OCI-LY7 (cell line): Measurements from ENCODE around the gene ABCG4. TPM values are rescaled to one million over a fixed set of nuclear protein-coding genes. Genes with fewer than 3 reads are reported as not detected.

Source experiments
- BruUV-seq: library from RNA; stranded (reverse); fragments of 400-500 nt; replicated peaks from 2 replicates; lab custom pipeline; 2021; lab: Mats Ljungman, UMichigan
- CTCF ChIA-PET: fragments of 300-600 bp; sonication (Branson Sonifier 250); formaldehyde crosslinking; loops from one replicate; lab custom pipeline; 2022; ENCODE audit warnings: antibody characterized with exemption; ENCODE audit not compliant: unreplicated experiment; lab: Charles Lee
- POLR2A ChIA-PET: fragments of 300-600 bp; sonication (Branson Sonifier 250); formaldehyde crosslinking; loops from one replicate; lab custom pipeline; 2022; ENCODE audit warnings: antibody characterized with exemption; lab: Charles Lee
- DNase-seq: peaks from one replicate; pipeline ENCODE4 v3.0.0-alpha.2; 2015; ENCODE audit warnings: low spot score
- H2AFZ ChIP-seq: fragments of 200-600 bp; sonication (generic), shearing (Covaris generic); 2 replicates; pipeline ENCODE4 v1.6.1; 2014; ENCODE audit warnings: mild to moderate bottlenecking, antibody characterized with exemption, low read length, moderate library complexity
- H3K27ac ChIP-seq: fragments of 200-600 bp; sonication (generic); 2 replicates; pipeline ENCODE4 v1.5.1; 2014; ENCODE audit warnings: mixed run types, low read depth, mild to moderate bottlenecking, moderate library complexity, low read length, inconsistent platforms; ENCODE audit not compliant: poor library complexity, severe bottlenecking
- H3K36me3 ChIP-seq: fragments of 200-600 bp; sonication (generic); 2 replicates; pipeline ENCODE4 v1.6.1; 2014; ENCODE audit warnings: mild to moderate bottlenecking, antibody characterized with exemption, low read length, moderate library complexity, mixed read lengths; ENCODE audit not compliant: insufficient read depth
- H3K4me1 ChIP-seq: fragments of 200-600 bp; sonication (generic); 2 replicates; pipeline ENCODE4 v1.5.1; 2014; ENCODE audit warnings: mild to moderate bottlenecking, low read length; ENCODE audit not compliant: insufficient read depth, poor library complexity, severe bottlenecking
- H3K4me2 ChIP-seq: fragments of 200-600 bp; sonication (generic); 2 replicates; pipeline ENCODE4 v1.6.1; 2014; ENCODE audit warnings: mild to moderate bottlenecking, low read length
- H3K4me3 ChIP-seq: fragments of 200-600 bp; sonication (generic); 2 replicates; pipeline ENCODE4 v1.5.1; 2014; ENCODE audit warnings: mild to moderate bottlenecking, low read depth, low read length; ENCODE audit not compliant: poor library complexity, severe bottlenecking
- H3K79me2 ChIP-seq: fragments of 200-600 bp; sonication (generic); 2 replicates; pipeline ENCODE4 v1.6.1; 2016; ENCODE audit warnings: low read depth, mild to moderate bottlenecking, low read length, moderate library complexity, mixed read lengths; ENCODE audit not compliant: insufficient read depth
- H3K9me2 ChIP-seq: fragments of 200-600 bp; sonication (generic); 2 replicates; pipeline ENCODE4 v1.6.1; 2016; ENCODE audit warnings: mild to moderate bottlenecking, low read length, mixed read lengths; ENCODE audit not compliant: insufficient read depth
- H3K9me3 ChIP-seq: fragments of 200-600 bp; sonication (generic); 2 replicates; pipeline ENCODE4 v1.6.1; 2014; ENCODE audit warnings: mild to moderate bottlenecking, mixed run types, low read length, mixed read lengths
- H4K20me1 ChIP-seq: fragments of 200-600 bp; sonication (generic); 2 replicates; pipeline ENCODE4 v1.6.1; 2014; ENCODE audit warnings: mild to moderate bottlenecking, antibody characterized with exemption, low read length, moderate library complexity, mixed read lengths; ENCODE audit not compliant: insufficient read depth
- EZH2phosphoT487 ChIP-seq: fragments of 200-600 bp; sonication (generic); IDR thresholded peaks from 2 replicates; pipeline ENCODE4 v1.6.1; 2018; ENCODE audit warnings: low read depth, borderline replicate concordance, mild to moderate bottlenecking, mixed run types, antibody characterized with exemption, low read length, moderate library complexity, mixed read lengths
- intact Hi-C: fragments of 100-400 bp; cut with micrococcal nuclease; formaldehyde crosslinking; loops from one replicate; pipeline ENCODE4 v1.10.0; 2022; ENCODE audit not compliant: unreplicated experiment
- total RNA-seq, 2 experiments: library from RNA; depleted of rRNA in 1 of 2; stranded (reverse); fragments of >200 nt in 1 of 2; shearing (Covaris generic) in 1 of 2; gene quantifications; 2 replicates each; pipeline ENCODE4 v1.2.3, GENCODE V29; 2014 to 2022
- TF ChIP-seq, protein P1 (sequence below): fragments of 200-600 bp; sonication (generic); conservative IDR thresholded peaks from 2 replicates; pipeline ENCODE4 v1.5.1; 2014; ENCODE audit warnings: mild to moderate bottlenecking, antibody characterized with exemption, low read length, moderate library complexity, mixed read lengths

ABCG4 gene
- total RNA-seq, 2 experiments from 2014 or later = not detected

GRCh38 chr11:119147604-119148333 lies 1.1 kb upstream of the ABCG4 start:
- H3K79me2 ChIP-seq = no peaks in the 10 kb centered on the region
- no peak for TF ChIP-seq EZH2phosphoT487
- TF ChIP-seq, protein P1, sequence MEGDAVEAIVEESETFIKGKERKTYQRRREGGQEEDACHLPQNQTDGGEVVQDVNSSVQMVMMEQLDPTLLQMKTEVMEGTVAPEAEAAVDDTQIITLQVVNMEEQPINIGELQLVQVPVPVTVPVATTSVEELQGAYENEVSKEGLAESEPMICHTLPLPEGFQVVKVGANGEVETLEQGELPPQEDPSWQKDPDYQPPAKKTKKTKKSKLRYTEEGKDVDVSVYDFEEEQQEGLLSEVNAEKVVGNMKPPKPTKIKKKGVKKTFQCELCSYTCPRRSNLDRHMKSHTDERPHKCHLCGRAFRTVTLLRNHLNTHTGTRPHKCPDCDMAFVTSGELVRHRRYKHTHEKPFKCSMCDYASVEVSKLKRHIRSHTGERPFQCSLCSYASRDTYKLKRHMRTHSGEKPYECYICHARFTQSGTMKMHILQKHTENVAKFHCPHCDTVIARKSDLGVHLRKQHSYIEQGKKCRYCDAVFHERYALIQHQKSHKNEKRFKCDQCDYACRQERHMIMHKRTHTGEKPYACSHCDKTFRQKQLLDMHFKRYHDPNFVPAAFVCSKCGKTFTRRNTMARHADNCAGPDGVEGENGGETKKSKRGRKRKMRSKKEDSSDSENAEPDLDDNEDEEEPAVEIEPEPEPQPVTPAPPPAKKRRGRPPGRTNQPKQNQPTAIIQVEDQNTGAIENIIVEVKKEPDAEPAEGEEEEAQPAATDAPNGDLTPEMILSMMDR = no peak
- no TSS peak for BruUV-seq
- DNase-seq = peak; percentile 50
- intact Hi-C loops = no loop called here
- no peaks in the 10 kb centered on the region for H3K36me3 ChIP-seq
- no peaks in the 10 kb centered on the region for H4K20me1 ChIP-seq
- H3K4me1 ChIP-seq = peaks cover 17% of the 10 kb centered on the region
- no peaks in the 10 kb centered on the region for H3K9me2 ChIP-seq
- no peak overlapping the region for H3K4me3 ChIP-seq
- POLR2A ChIA-PET = interaction anchor here (0.6 to 1.6 kb wide), 5 partner anchors 8 to 534 kb away, joined by 3 to 7 read pairs (median 3); no protein-coding TSS in a partner anchor
- H2AFZ ChIP-seq = no peak overlapping the region
- H3K9me3 ChIP-seq = no peaks in the 10 kb centered on the region
- no peak overlapping the region for H3K27ac ChIP-seq
- CTCF ChIA-PET = no interaction called here
- no peak overlapping the region for H3K4me2 ChIP-seq

DNA sequence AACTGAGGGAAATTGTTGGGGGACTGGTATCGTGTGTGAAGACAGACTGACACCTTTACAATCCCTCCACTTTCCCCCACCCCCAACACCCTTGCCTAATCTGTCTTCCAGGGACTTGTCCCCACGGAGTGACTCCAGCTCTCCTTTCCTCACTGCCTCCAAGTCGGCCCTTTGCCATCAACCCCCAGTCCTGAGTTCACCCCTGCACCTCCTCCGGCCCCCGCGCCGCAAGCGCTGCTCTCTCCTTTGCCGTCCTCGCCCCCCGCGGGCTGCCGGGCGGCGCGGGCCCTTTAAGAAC lies 183 bp upstream of the ABCG4 start:
- H3K4me3 ChIP-seq = peak overlapping the region; percentile 66
- no peaks in the 10 kb centered on the region for H4K20me1 ChIP-seq
- intact Hi-C loops = no loop called here
- ChIA-PET POLR2A (interaction anchor here (1.6 kb wide), 1 partner anchor 48 kb away, joined by 3 read pairs; no protein-coding TSS in a partner anchor), CTCF (no interaction called here)
- peak overlapping the region; percentile 95 for H3K4me2 ChIP-seq
- H3K9me3 ChIP-seq = no peaks in the 10 kb centered on the region
- H3K79me2 ChIP-seq = no peaks in the 10 kb centered on the region
- H3K36me3 ChIP-seq = no peaks in the 10 kb centered on the region
- TF ChIP-seq, protein P1 = no peak
- TF ChIP-seq EZH2phosphoT487 = no peak
- peak overlapping the region; percentile 75 for H2AFZ ChIP-seq
- peaks cover 17% of the 10 kb centered on the region for H3K4me1 ChIP-seq
- no TSS peak for BruUV-seq
- no peak for DNase-seq
- no peak overlapping the region for H3K27ac ChIP-seq
- H3K9me2 ChIP-seq = no peaks in the 10 kb centered on the region

DNA sequence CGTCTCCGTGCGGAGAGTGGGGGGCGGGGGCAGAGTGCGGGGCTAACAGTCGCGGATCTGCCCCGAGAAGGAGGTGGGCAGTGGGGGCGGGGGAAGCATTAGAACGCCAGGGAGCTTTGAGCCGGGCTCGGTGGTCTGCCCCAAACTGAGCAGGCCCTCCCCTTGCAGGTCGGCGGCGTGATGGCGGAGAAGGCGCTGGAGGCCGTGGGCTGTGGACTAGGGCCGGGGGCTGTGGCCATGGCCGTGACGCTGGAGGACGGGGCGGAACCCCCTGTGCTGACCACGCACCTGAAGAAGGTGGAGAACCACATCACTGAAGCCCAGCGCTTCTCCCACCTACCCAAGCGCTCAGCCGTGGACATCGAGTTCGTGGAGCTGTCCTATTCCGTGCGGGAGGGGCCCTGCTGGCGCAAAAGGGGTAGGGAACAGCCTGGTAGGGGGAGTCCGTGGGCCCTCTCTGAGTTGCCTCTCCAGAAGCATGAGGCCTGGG lies 979 bp downstream of the ABCG4 start:
- ChIA-PET CTCF (no interaction called here), POLR2A (interaction anchor here (1.1 to 1.9 kb wide), 2 partner anchors 19 to 29 kb away, joined by 3 to 5 read pairs; partner anchors contain the start of gene HINFP)
- H3K4me3 ChIP-seq = no peak overlapping the region
- H3K9me2 ChIP-seq = no peaks in the 10 kb centered on the region
- intact Hi-C loops = no loop called here
- no peak for TF ChIP-seq EZH2phosphoT487
- TF ChIP-seq, protein P1 = no peak
- DNase-seq = no peak
- no peaks in the 10 kb centered on the region for H4K20me1 ChIP-seq
- H3K27ac ChIP-seq = no peak overlapping the region
- H3K9me3 ChIP-seq = no peaks in the 10 kb centered on the region
- no peaks in the 10 kb centered on the region for H3K79me2 ChIP-seq
- no peaks in the 10 kb centered on the region for H3K36me3 ChIP-seq
- H2AFZ ChIP-seq = no peak overlapping the region
- BruUV-seq = no TSS peak
- peaks cover 17% of the 10 kb centered on the region for H3K4me1 ChIP-seq
- H3K4me2 ChIP-seq = peak overlapping the region; percentile 95
